ENCODE results near the gene COL23A1.
A peak's percentile ranks its signal among the peaks of the same experiment; 100 is the strongest.

Gene COL23A1

GRCh38 chr5:178278358-178279023 is 311.7 kb downstream of the COL23A1 start:
- no peak overlapping the region for H2BK5ac ChIP-seq (ENCODE audit: low read length)
- peak overlapping the region; percentile 0 for H3K23ac ChIP-seq (ENCODE audit: low read depth, low read length, poor library complexity)
- peaks cover 0 to 6% (median 0%) of the 10 kb centered on the region in 3 experiments for H3K27me3 ChIP-seq (ENCODE audit: control insufficient read depth in 3 of 3, insufficient read depth in 3 of 3, low read depth in 1 of 3, low read length in 3 of 3)
- H3K4ac ChIP-seq (ENCODE audit: low read length) = no peak overlapping the region
- peaks cover 2 to 3% of the 10 kb centered on the region in 2 donors for H3K4me1 ChIP-seq (ENCODE audit: control insufficient read depth in 2 of 2, insufficient read depth in 1 of 2, low read depth in 1 of 2, low read length in 2 of 2)
- DNase-seq (ENCODE audit: low spot score) = no peak
- no peak overlapping the region for H3K9ac ChIP-seq (ENCODE audit: low read depth, low read length, poor library complexity)
- H3K4me2 ChIP-seq (ENCODE audit: insufficient read depth, low read length, poor library complexity, severe bottlenecking) = no peak overlapping the region
- H2BK12ac ChIP-seq (ENCODE audit: low read length) = no peak overlapping the region
- H3K79me1 ChIP-seq (ENCODE audit: low read depth, low read length) = peaks cover 4% of the 10 kb centered on the region
- H2AK5ac ChIP-seq (ENCODE audit: low read depth, low read length) = peak overlapping the region; percentile 82
- no peak overlapping the region for H3K18ac ChIP-seq (ENCODE audit: low read length)
- no peak overlapping the region for H3K27ac ChIP-seq (replicated peaks; ENCODE audit: low read length)
- no peak overlapping the region for H4K8ac ChIP-seq (ENCODE audit: low read depth, low read length)
- no peak overlapping the region for H2BK120ac ChIP-seq (ENCODE audit: low read depth, low read length)
- H4K91ac ChIP-seq (ENCODE audit: low read depth, low read length, poor library complexity) = no peak overlapping the region
- no peak overlapping the region for H3K4me3 ChIP-seq (ENCODE audit: low read length in 2 of 2)
- no peak overlapping the region for H2AFZ ChIP-seq (ENCODE audit: low read length)
- no peaks in the 10 kb centered on the region for H3K36me3 ChIP-seq (replicated peaks in 1 of 2; ENCODE audit: control insufficient read depth in 2 of 2, insufficient read depth in 2 of 2, low read length in 2 of 2)
- peaks cover 5 to 20% of the 10 kb centered on the region in 2 donors for H3K9me3 ChIP-seq (replicated peaks in 1 of 2; ENCODE audit: control insufficient read depth in 2 of 2, insufficient read depth in 1 of 2, low read depth in 1 of 2, low read length in 2 of 2)
- H3K14ac ChIP-seq (ENCODE audit: low read length) = no peak overlapping the region
- no CpG with 5 or more reads among the region's 18 CpGs for WGBS, 2 donors (ENCODE audit: extremely low coverage in 2 of 2, insufficient read length in 2 of 2, insufficient replicate concordance in 1 of 2)
- no peak overlapping the region for H2BK15ac ChIP-seq (ENCODE audit: low read length)

GRCh38 chr5:178277866-178278265 is 312.3 kb downstream of the COL23A1 start:
- no peak for DNase-seq (ENCODE audit: low spot score)

GRCh38 chr5:178277346-178277745 is 312.8 kb downstream of the COL23A1 start:
- Histone ChIP-seq H2BK5ac (ENCODE audit: low read length) (no peak overlapping the region), H3K4me1 (ENCODE audit: control insufficient read depth in 2 of 2, insufficient read depth in 1 of 2, low read depth in 1 of 2, low read length in 2 of 2) (peaks cover 2 to 3% of the 10 kb centered on the region in 2 donors), H3K79me1 (ENCODE audit: low read depth, low read length) (peaks cover 4% of the 10 kb centered on the region), H2BK12ac (ENCODE audit: low read length) (no peak overlapping the region), H3K23ac (ENCODE audit: low read depth, low read length, poor library complexity) (no peak overlapping the region), H4K91ac (ENCODE audit: low read depth, low read length, poor library complexity) (no peak overlapping the region), H3K4me2 (ENCODE audit: insufficient read depth, low read length, poor library complexity, severe bottlenecking) (no peak overlapping the region), H3K4me3 (ENCODE audit: low read length in 2 of 2) (no peak overlapping the region), H4K8ac (ENCODE audit: low read depth, low read length) (no peak overlapping the region), H2BK120ac (ENCODE audit: low read depth, low read length) (no peak overlapping the region), H3K14ac (ENCODE audit: low read length) (no peak overlapping the region), H3K4ac (ENCODE audit: low read length) (no peak overlapping the region), H3K18ac (ENCODE audit: low read length) (no peak overlapping the region), H3K27ac (replicated peaks; ENCODE audit: low read length) (no peak overlapping the region), H3K27me3 (ENCODE audit: control insufficient read depth in 3 of 3, insufficient read depth in 3 of 3, low read depth in 1 of 3, low read length in 3 of 3) (peaks cover 0 to 6% (median 0%) of the 10 kb centered on the region in 3 experiments), H2BK15ac (ENCODE audit: low read length) (no peak overlapping the region), H3K36me3 (replicated peaks in 1 of 2; ENCODE audit: control insufficient read depth in 2 of 2, insufficient read depth in 2 of 2, low read length in 2 of 2) (no peaks in the 10 kb centered on the region), H3K9ac (ENCODE audit: low read depth, low read length, poor library complexity) (no peak overlapping the region), H2AK5ac (ENCODE audit: low read depth, low read length) (no peak overlapping the region), H3K9me3 (replicated peaks in 1 of 2; ENCODE audit: control insufficient read depth in 2 of 2, insufficient read depth in 1 of 2, low read depth in 1 of 2, low read length in 2 of 2) (peaks cover 5 to 13% of the 10 kb centered on the region in 2 donors), H2AFZ (ENCODE audit: low read length) (no peak overlapping the region)
- DNase-seq (ENCODE audit: low spot score) = no peak
- no CpG with 5 or more reads among the region's 9 CpGs for WGBS, 2 donors (ENCODE audit: extremely low coverage in 2 of 2, insufficient read length in 2 of 2, insufficient replicate concordance in 1 of 2)

More at GRCh38 chr5:178277866-178278265, 312.3 kb downstream of the COL23A1 start:
- Histone ChIP-seq H2BK120ac (ENCODE audit: low read depth, low read length) (no peak overlapping the region), H3K4ac (ENCODE audit: low read length) (no peak overlapping the region), H2AFZ (ENCODE audit: low read length) (no peak overlapping the region), H3K14ac (ENCODE audit: low read length) (peak overlapping the region; percentile 40), H3K4me3 (ENCODE audit: low read length in 2 of 2) (no peak overlapping the region), H3K4me2 (ENCODE audit: insufficient read depth, low read length, poor library complexity, severe bottlenecking) (no peak overlapping the region), H2BK5ac (ENCODE audit: low read length) (no peak overlapping the region), H3K79me1 (ENCODE audit: low read depth, low read length) (peaks cover 4% of the 10 kb centered on the region), H2BK12ac (ENCODE audit: low read length) (no peak overlapping the region), H4K8ac (ENCODE audit: low read depth, low read length) (no peak overlapping the region), H4K91ac (ENCODE audit: low read depth, low read length, poor library complexity) (no peak overlapping the region), H3K23ac (ENCODE audit: low read depth, low read length, poor library complexity) (no peak overlapping the region), H3K9ac (ENCODE audit: low read depth, low read length, poor library complexity) (peak overlapping the region; percentile 34), H3K4me1 (ENCODE audit: control insufficient read depth in 2 of 2, insufficient read depth in 1 of 2, low read depth in 1 of 2, low read length in 2 of 2) (peaks cover 2 to 3% of the 10 kb centered on the region in 2 donors), H3K36me3 (replicated peaks in 1 of 2; ENCODE audit: control insufficient read depth in 2 of 2, insufficient read depth in 2 of 2, low read length in 2 of 2) (no peaks in the 10 kb centered on the region), H3K27me3 (ENCODE audit: control insufficient read depth in 3 of 3, insufficient read depth in 3 of 3, low read depth in 1 of 3, low read length in 3 of 3) (peaks cover 0 to 6% (median 0%) of the 10 kb centered on the region in 3 experiments), H2AK5ac (ENCODE audit: low read depth, low read length) (no peak overlapping the region), H3K27ac (replicated peaks; ENCODE audit: low read length) (no peak overlapping the region), H3K9me3 (replicated peaks in 1 of 2; ENCODE audit: control insufficient read depth in 2 of 2, insufficient read depth in 1 of 2, low read depth in 1 of 2, low read length in 2 of 2) (peaks cover 5 to 16% of the 10 kb centered on the region in 2 donors), H2BK15ac (ENCODE audit: low read length) (no peak overlapping the region), H3K18ac (ENCODE audit: low read length) (peak overlapping the region; percentile 27)
- no CpG with 5 or more reads among the region's 12 CpGs for WGBS, 2 donors (ENCODE audit: extremely low coverage in 2 of 2, insufficient read length in 2 of 2, insufficient replicate concordance in 1 of 2)

- Histone ChIP-seq H2BK12ac (ENCODE audit: low read length) (no peak overlapping the region), H3K23ac (ENCODE audit: low read depth, low read length, poor library complexity) (no peak overlapping the region), H2BK15ac (ENCODE audit: low read length) (peak overlapping the region; percentile 68), H3K36me3 (replicated peaks in 1 of 2; ENCODE audit: control insufficient read depth in 2 of 2, insufficient read depth in 2 of 2, low read length in 2 of 2) (no peaks in the 10 kb centered on the region), H3K4me2 (ENCODE audit: insufficient read depth, low read length, poor library complexity, severe bottlenecking) (no peak overlapping the region), H4K8ac (ENCODE audit: low read depth, low read length) (no peak overlapping the region), H2AK5ac (ENCODE audit: low read depth, low read length) (peak overlapping the region; percentile 81), H3K14ac (ENCODE audit: low read length) (no peak overlapping the region), H3K27ac (replicated peaks; ENCODE audit: low read length) (no peak overlapping the region), H3K27me3 (ENCODE audit: control insufficient read depth in 3 of 3, insufficient read depth in 3 of 3, low read depth in 1 of 3, low read length in 3 of 3) (peaks cover 0 to 6% (median 0%) of the 10 kb centered on the region in 3 experiments), H3K4me1 (ENCODE audit: control insufficient read depth in 2 of 2, insufficient read depth in 1 of 2, low read depth in 1 of 2, low read length in 2 of 2) (peaks cover 0 to 10% of the 10 kb centered on the region in 2 donors), H3K9me3 (replicated peaks in 1 of 2; ENCODE audit: control insufficient read depth in 2 of 2, insufficient read depth in 1 of 2, low read depth in 1 of 2, low read length in 2 of 2) (peaks cover 5 to 12% of the 10 kb centered on the region in 2 donors), H3K9ac (ENCODE audit: low read depth, low read length, poor library complexity) (no peak overlapping the region), H2BK5ac (ENCODE audit: low read length) (no peak overlapping the region), H2BK120ac (ENCODE audit: low read depth, low read length) (no peak overlapping the region), H4K91ac (ENCODE audit: low read depth, low read length, poor library complexity) (no peak overlapping the region), H3K79me1 (ENCODE audit: low read depth, low read length) (peaks cover 4% of the 10 kb centered on the region), H3K4me3 (ENCODE audit: low read length in 2 of 2) (no peak overlapping the region), H3K18ac (ENCODE audit: low read length) (no peak overlapping the region), H2AFZ (ENCODE audit: low read length) (no peak overlapping the region), H3K4ac (ENCODE audit: low read length) (no peak overlapping the region)
- DNase-seq (ENCODE audit: low spot score) = no peak
- no CpG with 5 or more reads among the region's 20 CpGs for WGBS, 2 donors (ENCODE audit: extremely low coverage in 2 of 2, insufficient read length in 2 of 2, insufficient replicate concordance in 1 of 2)
Measured at GRCh38 chr5:178274781-178275537, 315.2 kb downstream of the COL23A1 start.

All from neuronal stem cell (in vitro differentiated cells).